Prostate gland (tissue), 2 donors: ENCODE results near the gene GABRG3. TPM values are rescaled to one million over a fixed set of nuclear protein-coding genes. Genes with fewer than 3 reads are reported as not detected.

ENCODE experiments used
- DNase-seq: peaks from one replicate; pipeline ENCODE4 v3.0.0-alpha.2; 2019; ENCODE audit warnings: low spot score
- H3K27ac ChIP-seq, 2 donors: fragments of 200-600 bp; sonication (generic); 2 replicates each; pipeline ENCODE4 v1.5.1; 2017 to 2019
- H3K27me3 ChIP-seq: fragments of 200-600 bp; sonication (generic); replicated peaks from 2 replicates; pipeline ENCODE4 v1.5.1; 2019; ENCODE audit not compliant: insufficient read depth
- H3K36me3 ChIP-seq, 2 donors: fragments of 200-600 bp; sonication (generic); 1 replicate in 1 of 2; 2 replicates in 1 of 2; pipeline versions ENCODE4 v1.5.1 to v1.8.1; 2017 to 2019
- H3K4me1 ChIP-seq: fragments of 200-600 bp; sonication (generic); replicated peaks from 2 replicates; pipeline ENCODE4 v1.5.1; 2019
- H3K4me3 ChIP-seq, 2 donors: fragments of 200-600 bp; sonication (generic); 2 replicates each; pipeline ENCODE4 v1.5.1; 2017 to 2019
- H3K9me3 ChIP-seq: fragments of 200-600 bp; sonication (generic); 2 replicates; pipeline ENCODE4 v1.5.1; 2017
- POLR2A ChIP-seq: fragments of 450-650 bp; IDR thresholded peaks from one replicate; pipeline ENCODE4 v1.6.1; 2016; ENCODE audit warnings: antibody characterized with exemption, mild to moderate bottlenecking
- POLR2AphosphoS5 ChIP-seq: sonication (generic); formaldehyde crosslinking; IDR thresholded peaks from one replicate; pipeline ENCODE4 v1.6.1; 2017; ENCODE audit warnings: antibody characterized with exemption
- WGBS: methylation state at CpG from one replicate; pipeline ENCODE4 v1.1.5; 2018; 5-methylcytosine and 5-hydroxymethylcytosine counted together
- intact Hi-C: fragments of 100-400 bp; cut with DNase I; formaldehyde crosslinking; loops from one replicate; pipeline ENCODE4 v1.14.2; 2022
- total RNA-seq, 2 donors: library from RNA; depleted of rRNA; stranded (reverse); fragments of >200 nt; gene quantifications; one replicate each; pipeline ENCODE4 v1.1.0, GENCODE V29; 2016
- TF ChIP-seq, protein P1 (sequence below), 4 experiments: fragments of 200-600 bp in 2 of 4; fragments of 450-650 bp in 2 of 4; sonication (generic) in 2 of 4; IDR thresholded peaks; 1 replicate in 3 of 4; 2 replicates in 1 of 4; pipeline ENCODE4 v1.5.1; 2016 to 2019; ENCODE audit warnings: antibody characterized with exemption in 4 of 4, mild to moderate bottlenecking in 2 of 4, moderate library complexity in 2 of 4

GABRG3 gene
- total RNA-seq, 2 donors from 2014 or later: 15.6 to 35.4 TPM

DNA sequence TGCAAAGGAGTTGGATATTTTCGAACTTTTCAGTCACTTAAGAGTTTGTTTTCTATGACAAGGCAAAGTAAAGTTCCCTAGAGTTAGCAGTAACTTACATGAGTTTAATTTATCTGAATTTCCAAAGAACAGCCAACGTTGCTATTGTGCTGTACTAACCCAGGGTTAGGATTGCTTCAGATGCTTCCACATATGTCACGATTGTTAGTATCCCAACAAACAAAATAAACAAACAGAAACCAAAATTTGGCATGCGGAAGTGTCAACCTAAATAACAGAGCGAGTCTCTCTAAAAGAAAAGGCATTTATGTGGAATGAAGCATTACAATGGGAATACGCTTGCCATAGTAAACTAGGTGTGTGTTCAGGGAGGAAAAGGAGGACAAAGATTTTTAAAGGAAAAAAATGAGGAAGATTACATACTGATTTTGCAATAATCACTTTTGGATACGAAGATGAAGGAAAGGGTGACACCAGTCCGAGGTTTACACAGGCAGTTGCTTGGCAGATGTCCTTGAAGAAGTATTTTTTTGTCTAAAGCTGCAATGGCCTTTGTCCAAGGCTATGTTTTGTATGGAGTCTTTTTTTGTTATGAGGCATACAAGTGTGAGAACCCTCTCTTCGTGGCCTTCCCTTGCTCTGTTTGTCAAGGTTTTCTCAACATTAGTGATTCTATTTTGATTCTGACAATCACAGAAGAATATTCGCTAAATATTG, 267.9 kb downstream of the GABRG3 start:
- 54% methylated on average over 10 of the region's 10 CpGs for WGBS
- Histone ChIP-seq H3K27ac (no peak overlapping the region), H3K4me1 (no peaks in the 10 kb centered on the region), H3K27me3 (no peaks in the 10 kb centered on the region), H3K9me3 (no peaks in the 10 kb centered on the region), H3K36me3 (no peaks in the 10 kb centered on the region), H3K4me3 (no peak overlapping the region)
- no peak for DNase-seq
- intact Hi-C loops: no loop called here
- TF ChIP-seq POLR2AphosphoS5: no peak
- TF ChIP-seq POLR2A: no peak
- TF ChIP-seq, protein P1, sequence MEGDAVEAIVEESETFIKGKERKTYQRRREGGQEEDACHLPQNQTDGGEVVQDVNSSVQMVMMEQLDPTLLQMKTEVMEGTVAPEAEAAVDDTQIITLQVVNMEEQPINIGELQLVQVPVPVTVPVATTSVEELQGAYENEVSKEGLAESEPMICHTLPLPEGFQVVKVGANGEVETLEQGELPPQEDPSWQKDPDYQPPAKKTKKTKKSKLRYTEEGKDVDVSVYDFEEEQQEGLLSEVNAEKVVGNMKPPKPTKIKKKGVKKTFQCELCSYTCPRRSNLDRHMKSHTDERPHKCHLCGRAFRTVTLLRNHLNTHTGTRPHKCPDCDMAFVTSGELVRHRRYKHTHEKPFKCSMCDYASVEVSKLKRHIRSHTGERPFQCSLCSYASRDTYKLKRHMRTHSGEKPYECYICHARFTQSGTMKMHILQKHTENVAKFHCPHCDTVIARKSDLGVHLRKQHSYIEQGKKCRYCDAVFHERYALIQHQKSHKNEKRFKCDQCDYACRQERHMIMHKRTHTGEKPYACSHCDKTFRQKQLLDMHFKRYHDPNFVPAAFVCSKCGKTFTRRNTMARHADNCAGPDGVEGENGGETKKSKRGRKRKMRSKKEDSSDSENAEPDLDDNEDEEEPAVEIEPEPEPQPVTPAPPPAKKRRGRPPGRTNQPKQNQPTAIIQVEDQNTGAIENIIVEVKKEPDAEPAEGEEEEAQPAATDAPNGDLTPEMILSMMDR (IDR thresholded peaks at IDR 0.05): no peak

DNA sequence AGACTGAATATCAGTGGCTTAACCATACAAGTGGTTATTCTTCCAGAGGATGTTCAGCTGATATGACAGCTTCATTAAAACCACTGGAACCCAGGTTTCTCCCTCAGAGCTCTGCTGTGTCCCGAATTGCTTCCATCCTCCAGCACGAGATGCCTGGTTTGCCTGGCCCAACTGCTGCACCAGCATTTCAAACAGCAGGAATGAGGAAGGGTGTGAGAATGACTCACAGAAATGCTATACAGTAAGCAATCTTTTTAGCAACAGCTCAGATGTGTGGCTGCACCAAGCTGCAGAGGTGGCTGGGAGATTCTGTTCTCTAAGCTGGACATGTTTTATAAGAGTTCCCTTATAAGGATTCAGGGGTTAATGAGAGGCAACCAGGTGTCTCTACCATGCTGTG, 271.0 kb downstream of the GABRG3 start:
- intact Hi-C loops: no loop called here
- TF ChIP-seq POLR2AphosphoS5: no peak
- TF ChIP-seq, protein P1 (IDR thresholded peaks at IDR 0.05): no peak
- H3K27me3 ChIP-seq: no peaks in the 10 kb centered on the region
- H3K27ac ChIP-seq: no peak overlapping the region
- H3K36me3 ChIP-seq: no peaks in the 10 kb centered on the region
- DNase-seq: no peak
- 74% methylated on average over 2 of the region's 2 CpGs for WGBS
- H3K9me3 ChIP-seq: no peaks in the 10 kb centered on the region
- no peaks in the 10 kb centered on the region for H3K4me1 ChIP-seq
- no peak overlapping the region for H3K4me3 ChIP-seq

DNA sequence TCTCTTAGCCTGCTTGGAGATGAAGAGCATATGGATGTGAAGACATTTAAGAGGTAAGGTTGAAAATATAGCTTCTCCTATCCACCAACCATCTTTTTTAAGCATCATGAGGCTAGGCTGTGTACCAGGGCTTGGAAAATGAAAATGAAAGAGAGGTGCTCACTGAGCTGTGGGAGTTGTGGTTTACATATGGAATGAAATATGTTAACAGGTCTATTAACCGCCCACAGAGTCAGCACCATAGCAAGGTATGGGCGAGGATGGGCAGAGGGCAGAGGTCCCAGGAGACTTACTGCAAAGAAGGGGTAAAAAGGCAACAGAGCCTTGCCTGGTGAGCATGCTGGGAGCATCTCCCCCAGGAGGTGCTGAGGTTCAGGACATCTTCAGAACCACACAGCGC, 273.1 kb downstream of the GABRG3 start:
- TF ChIP-seq POLR2A (no peak), POLR2AphosphoS5 (no peak)
- TF ChIP-seq, protein P1 (IDR thresholded peaks at IDR 0.05): no peak
- Histone ChIP-seq H3K9me3 (no peaks in the 10 kb centered on the region), H3K27ac (no peak overlapping the region), H3K36me3 (no peaks in the 10 kb centered on the region), H3K4me1 (no peaks in the 10 kb centered on the region), H3K27me3 (no peaks in the 10 kb centered on the region), H3K4me3 (no peak overlapping the region)
- WGBS: 82% methylated on average over 3 of the region's 3 CpGs
- no peak for DNase-seq
- intact Hi-C loops: no loop called here

DNA sequence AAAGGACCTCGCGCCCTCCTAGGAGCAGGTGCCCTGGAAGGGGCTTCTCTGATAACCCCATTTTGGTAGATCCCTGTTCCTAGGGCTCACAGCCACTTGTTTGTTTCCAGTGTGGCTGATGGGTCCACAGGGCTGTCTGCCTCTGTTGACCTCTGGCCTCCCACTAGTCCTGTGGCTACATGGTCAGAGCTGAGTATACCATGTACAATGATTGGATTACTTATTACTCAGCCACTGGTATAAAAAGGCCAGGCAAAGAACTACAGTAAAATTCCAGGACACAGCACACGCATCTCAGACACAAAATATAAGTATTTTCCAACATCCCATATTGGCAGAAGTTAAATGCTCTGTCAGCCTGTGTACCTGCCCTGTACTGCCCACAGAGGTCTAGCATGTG, 277.3 kb downstream of the GABRG3 start:
- H3K9me3 ChIP-seq: no peaks in the 10 kb centered on the region
- intact Hi-C loops: no loop called here
- DNase-seq: no peak
- no peaks in the 10 kb centered on the region for H3K4me1 ChIP-seq
- 93% methylated on average over 3 of the region's 3 CpGs for WGBS
- H3K36me3 ChIP-seq: no peaks in the 10 kb centered on the region
- no peak for TF ChIP-seq POLR2AphosphoS5
- TF ChIP-seq, protein P1 (IDR thresholded peaks at IDR 0.05): no peak
- TF ChIP-seq POLR2A: no peak
- no peak overlapping the region for H3K4me3 ChIP-seq
- H3K27ac ChIP-seq: no peak overlapping the region
- H3K27me3 ChIP-seq: no peaks in the 10 kb centered on the region

DNA sequence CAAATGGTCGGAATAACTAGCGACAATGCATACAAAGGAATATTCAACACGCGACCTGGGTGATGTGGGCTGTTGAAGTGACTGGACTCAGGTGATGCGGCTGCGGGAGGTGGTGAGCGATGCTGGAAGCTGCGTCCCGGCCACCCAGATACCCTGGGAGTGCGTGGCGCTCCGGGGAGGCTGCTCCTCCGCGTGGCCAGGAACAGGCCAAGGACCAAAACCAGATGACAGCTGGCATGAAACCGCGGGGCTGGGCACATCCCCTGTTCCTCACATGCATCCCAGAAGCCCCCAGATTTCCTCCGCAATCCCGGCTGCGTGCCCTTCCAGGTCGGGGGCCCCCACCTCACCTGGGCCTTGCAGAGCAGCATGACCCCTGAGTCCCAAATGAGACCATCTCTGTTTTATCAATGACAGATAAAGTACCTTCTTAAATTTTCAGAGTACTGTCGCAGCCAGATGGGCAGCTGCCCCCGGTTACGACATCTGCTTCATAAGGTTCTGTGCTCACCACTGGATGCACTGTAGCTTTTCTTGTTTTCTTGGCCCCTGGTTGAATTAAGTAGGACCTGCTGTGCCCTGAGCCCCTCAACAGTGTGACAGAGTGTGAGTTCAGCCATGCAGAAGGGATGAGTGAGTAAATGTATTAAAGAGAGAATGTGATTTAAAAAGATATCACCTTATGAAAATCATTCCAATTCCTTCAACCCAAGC, 278.2 kb downstream of the GABRG3 start:
- Histone ChIP-seq H3K27me3 (no peaks in the 10 kb centered on the region), H3K36me3 (no peaks in the 10 kb centered on the region), H3K4me3 (no peak overlapping the region), H3K27ac (no peak overlapping the region), H3K4me1 (no peaks in the 10 kb centered on the region), H3K9me3 (no peaks in the 10 kb centered on the region)
- intact Hi-C loops: no loop called here
- no peak for TF ChIP-seq POLR2AphosphoS5
- TF ChIP-seq POLR2A: no peak
- TF ChIP-seq, protein P1 (IDR thresholded peaks at IDR 0.05): no peak
- no peak for DNase-seq
- 91% methylated on average over 23 of the region's 23 CpGs for WGBS
